ENCODE measurements around the gene GPC2. TPM values are rescaled to one million over a fixed set of nuclear protein-coding genes. Genes with fewer than 3 reads are reported as not detected.

Gene GPC2
- total and polyA plus RNA-seq, 5 donors from 2014 or later, result 0.16 to 7.0 (median 0.25) TPM; not detected in 1

- peak overlapping the region in 2 of 3 donors; percentile 42 to 67 for H3K27ac Mint-ChIP-seq
- Histone ChIP-seq H3K9me3 (ENCODE audit: control insufficient read depth in 2 of 2, low read length in 2 of 2) (no peaks in the 10 kb centered on the region), H3K36me3 (ENCODE audit: control insufficient read depth, insufficient read depth, low read length) (no peaks in the 10 kb centered on the region), H3K4me1 (ENCODE audit: control insufficient read depth, insufficient read depth, low read length, poor library complexity, severe bottlenecking) (peaks cover 33% of the 10 kb centered on the region), H3K4me3 (ENCODE audit: low read depth, low read length) (no peak overlapping the region), H3K27ac (ENCODE audit: insufficient read depth, low read length, poor library complexity, severe bottlenecking) (no peak overlapping the region), H3K27me3 (ENCODE audit: control insufficient read depth, insufficient read depth, low read length) (no peaks in the 10 kb centered on the region)
- no peaks in the 10 kb centered on the region for H3K9me3 Mint-ChIP-seq
- H3K27me3 Mint-ChIP-seq, result no peaks in the 10 kb centered on the region
- no peaks in the 10 kb centered on the region for H3K36me3 Mint-ChIP-seq
- no peak for ATAC-seq (ENCODE audit: low read depth in 2 of 2)
- DNase-seq, result no peak
- H3K4me3 Mint-ChIP-seq, result no peak overlapping the region
- peaks cover 29 to 72% (median 44%) of the 10 kb centered on the region in 4 donors for H3K4me1 Mint-ChIP-seq
Measured at GRCh38 chr7:100212631-100213286, 35.6 kb upstream of the GPC2 start.

GRCh38 chr7:100211342-100211780, 34.2 kb upstream of the GPC2 start:
- Mint-ChIP-seq H3K4me3 (peak overlapping the region in 3 of 4 donors; percentile 49 to 71 (median 70)), H3K27me3 (peaks cover 5% of the 10 kb centered on the region), H3K27ac (peak overlapping the region; percentile 80 to 97 (median 96)), H3K36me3 (no peaks in the 10 kb centered on the region), H3K4me1 (peaks cover 29 to 61% (median 37%) of the 10 kb centered on the region in 4 donors), H3K9me3 (no peaks in the 10 kb centered on the region)
- ATAC-seq (ENCODE audit: low read depth in 2 of 2), result peak; percentile 46 to 62
- peak overlapping the region; percentile 37 for H3K4me3 ChIP-seq (ENCODE audit: low read depth, low read length)
- H3K4me1 ChIP-seq (ENCODE audit: control insufficient read depth, insufficient read depth, low read length, poor library complexity, severe bottlenecking), result peaks cover 29% of the 10 kb centered on the region
- no peaks in the 10 kb centered on the region for H3K9me3 ChIP-seq (ENCODE audit: control insufficient read depth in 2 of 2, low read length in 2 of 2)
- H3K27me3 ChIP-seq (ENCODE audit: control insufficient read depth, insufficient read depth, low read length), result no peaks in the 10 kb centered on the region
- DNase-seq, result peak in 2 of 3 donors; percentile 32 to 67
- peak overlapping the region; percentile 53 for H3K27ac ChIP-seq (ENCODE audit: insufficient read depth, low read length, poor library complexity, severe bottlenecking)
- no peaks in the 10 kb centered on the region for H3K36me3 ChIP-seq (ENCODE audit: control insufficient read depth, insufficient read depth, low read length)

GRCh38 chr7:100210805-100211204, 33.6 kb upstream of the GPC2 start:
- Mint-ChIP-seq H3K4me3 (peak overlapping the region in 1 of 4 donors; percentile 24), H3K27ac (peak overlapping the region; percentile 51 to 85 (median 80)), H3K36me3 (no peaks in the 10 kb centered on the region), H3K9me3 (no peaks in the 10 kb centered on the region), H3K27me3 (peaks cover 5% of the 10 kb centered on the region), H3K4me1 (peaks cover 29 to 61% (median 36%) of the 10 kb centered on the region in 4 donors)
- H3K9me3 ChIP-seq (ENCODE audit: control insufficient read depth in 2 of 2, low read length in 2 of 2), result no peaks in the 10 kb centered on the region
- no peak for ATAC-seq (ENCODE audit: low read depth in 2 of 2)
- H3K4me1 ChIP-seq (ENCODE audit: control insufficient read depth, insufficient read depth, low read length, poor library complexity, severe bottlenecking), result peaks cover 29% of the 10 kb centered on the region
- H3K36me3 ChIP-seq (ENCODE audit: control insufficient read depth, insufficient read depth, low read length), result no peaks in the 10 kb centered on the region
- H3K27ac ChIP-seq (ENCODE audit: insufficient read depth, low read length, poor library complexity, severe bottlenecking), result peak overlapping the region; percentile 53
- no peak for DNase-seq
- peak overlapping the region; percentile 37 for H3K4me3 ChIP-seq (ENCODE audit: low read depth, low read length)
- no peaks in the 10 kb centered on the region for H3K27me3 ChIP-seq (ENCODE audit: control insufficient read depth, insufficient read depth, low read length)

GRCh38 chr7:100209493-100209892, 32.3 kb upstream of the GPC2 start:
- H3K36me3 ChIP-seq (ENCODE audit: control insufficient read depth, insufficient read depth, low read length), result no peaks in the 10 kb centered on the region
- H3K27ac ChIP-seq (ENCODE audit: insufficient read depth, low read length, poor library complexity, severe bottlenecking), result no peak overlapping the region
- Mint-ChIP-seq H3K36me3 (no peaks in the 10 kb centered on the region), H3K4me1 (peaks cover 29 to 51% (median 33%) of the 10 kb centered on the region in 4 donors), H3K27me3 (peaks cover 5% of the 10 kb centered on the region), H3K4me3 (peak overlapping the region in 3 of 4 donors; percentile 12 to 78 (median 42)), H3K27ac (peak overlapping the region; percentile 45 to 90 (median 49)), H3K9me3 (no peaks in the 10 kb centered on the region)
- H3K27me3 ChIP-seq (ENCODE audit: control insufficient read depth, insufficient read depth, low read length), result no peaks in the 10 kb centered on the region
- H3K9me3 ChIP-seq (ENCODE audit: control insufficient read depth in 2 of 2, low read length in 2 of 2), result no peaks in the 10 kb centered on the region
- H3K4me3 ChIP-seq (ENCODE audit: low read depth, low read length), result no peak overlapping the region
- DNase-seq, result no peak
- no peak for ATAC-seq (ENCODE audit: low read depth in 2 of 2)
- peaks cover 29% of the 10 kb centered on the region for H3K4me1 ChIP-seq (ENCODE audit: control insufficient read depth, insufficient read depth, low read length, poor library complexity, severe bottlenecking)

- Mint-ChIP-seq H3K4me1 (peaks cover 26 to 46% (median 33%) of the 10 kb centered on the region in 4 donors), H3K36me3 (peaks cover 2% of the 10 kb centered on the region), H3K27me3 (peaks cover 5% of the 10 kb centered on the region), H3K27ac (peak overlapping the region; percentile 31 to 90 (median 76)), H3K4me3 (peak overlapping the region in 3 of 4 donors; percentile 70 to 78 (median 75)), H3K9me3 (no peaks in the 10 kb centered on the region)
- no peak overlapping the region for H3K27ac ChIP-seq (ENCODE audit: insufficient read depth, low read length, poor library complexity, severe bottlenecking)
- H3K27me3 ChIP-seq (ENCODE audit: control insufficient read depth, insufficient read depth, low read length), result no peaks in the 10 kb centered on the region
- peak overlapping the region; percentile 33 for H3K4me3 ChIP-seq (ENCODE audit: low read depth, low read length)
- ATAC-seq (ENCODE audit: low read depth in 2 of 2) (peak; percentile 57 to 62), DNase-seq (peak in 2 of 3 donors; percentile 36 to 82)
- peaks cover 29% of the 10 kb centered on the region for H3K4me1 ChIP-seq (ENCODE audit: control insufficient read depth, insufficient read depth, low read length, poor library complexity, severe bottlenecking)
- H3K9me3 ChIP-seq (ENCODE audit: control insufficient read depth in 2 of 2, low read length in 2 of 2), result no peaks in the 10 kb centered on the region
- H3K36me3 ChIP-seq (ENCODE audit: control insufficient read depth, insufficient read depth, low read length), result no peaks in the 10 kb centered on the region
Measured at GRCh38 chr7:100208911-100209408, 31.8 kb upstream of the GPC2 start.

GRCh38 chr7:100204454-100204853, 27.3 kb upstream of the GPC2 start:
- Mint-ChIP-seq H3K27ac (no peak overlapping the region), H3K36me3 (peaks cover 8% of the 10 kb centered on the region), H3K4me3 (no peak overlapping the region), H3K4me1 (peaks cover 13 to 21% (median 14%) of the 10 kb centered on the region in 4 donors), H3K9me3 (no peaks in the 10 kb centered on the region), H3K27me3 (peaks cover 9% of the 10 kb centered on the region)
- Histone ChIP-seq H3K4me3 (ENCODE audit: low read depth, low read length) (no peak overlapping the region), H3K9me3 (ENCODE audit: control insufficient read depth in 2 of 2, low read length in 2 of 2) (no peaks in the 10 kb centered on the region), H3K27ac (ENCODE audit: insufficient read depth, low read length, poor library complexity, severe bottlenecking) (no peak overlapping the region), H3K36me3 (ENCODE audit: control insufficient read depth, insufficient read depth, low read length) (no peaks in the 10 kb centered on the region), H3K4me1 (ENCODE audit: control insufficient read depth, insufficient read depth, low read length, poor library complexity, severe bottlenecking) (peaks cover 12% of the 10 kb centered on the region), H3K27me3 (ENCODE audit: control insufficient read depth, insufficient read depth, low read length) (no peaks in the 10 kb centered on the region)
- DNase-seq (no peak), ATAC-seq (ENCODE audit: low read depth in 2 of 2) (no peak)

- ATAC-seq (ENCODE audit: low read depth in 2 of 2) (no peak), DNase-seq (no peak)
- Histone ChIP-seq H3K27ac (ENCODE audit: insufficient read depth, low read length, poor library complexity, severe bottlenecking) (no peak overlapping the region), H3K36me3 (ENCODE audit: control insufficient read depth, insufficient read depth, low read length) (no peaks in the 10 kb centered on the region), H3K4me3 (ENCODE audit: low read depth, low read length) (no peak overlapping the region), H3K27me3 (ENCODE audit: control insufficient read depth, insufficient read depth, low read length) (no peaks in the 10 kb centered on the region), H3K4me1 (ENCODE audit: control insufficient read depth, insufficient read depth, low read length, poor library complexity, severe bottlenecking) (no peaks in the 10 kb centered on the region), H3K9me3 (ENCODE audit: control insufficient read depth in 2 of 2, low read length in 2 of 2) (no peaks in the 10 kb centered on the region)
- Mint-ChIP-seq H3K36me3 (peaks cover 19% of the 10 kb centered on the region), H3K9me3 (no peaks in the 10 kb centered on the region), H3K4me1 (peaks cover 0 to 2% (median 0%) of the 10 kb centered on the region in 4 donors), H3K27ac (no peak overlapping the region), H3K4me3 (no peak overlapping the region), H3K27me3 (peaks cover 12% of the 10 kb centered on the region)
Measured at GRCh38 chr7:100200693-100201092, 23.5 kb upstream of the GPC2 start.
